GM21515 (cell line): ENCODE data around the gene MS4A18.
"Not testable (repeated sequence)": the region's sequence is repeated elsewhere in the genome, so short reads cannot be mapped to it uniquely, and the experiment has no call there.

Experiments used
- ATAC-seq: cut with Tn5 transposase; IDR thresholded peaks from one replicate; pipeline ENCODE4 v1.9.1; 2021; ENCODE audit not compliant: unreplicated experiment

MS4A18 gene

DNA sequence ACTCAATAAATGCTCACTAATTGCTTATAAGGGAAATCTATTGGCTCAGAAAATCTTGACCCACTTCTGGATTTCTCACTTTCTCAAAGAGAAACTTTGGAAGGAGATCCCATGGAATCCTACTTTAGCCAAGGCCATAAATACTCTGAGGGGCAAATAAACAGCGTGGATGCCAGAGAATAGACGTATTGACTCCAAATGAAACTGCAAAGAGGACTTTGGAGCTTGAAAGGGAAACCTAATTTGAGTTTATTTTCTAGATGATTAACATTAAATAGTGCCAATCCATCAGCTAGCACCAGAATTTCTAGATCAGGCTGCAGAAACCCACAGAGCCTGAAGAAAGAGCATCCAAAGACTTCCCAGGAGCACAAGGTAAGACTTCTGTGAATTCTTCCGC lies at the start of gene MS4A18:
Gene MS4A18, plus strand, starts transcription at position 301 of the 400 bp plus-strand sequence.
- ATAC-seq, result no peak

DNA sequence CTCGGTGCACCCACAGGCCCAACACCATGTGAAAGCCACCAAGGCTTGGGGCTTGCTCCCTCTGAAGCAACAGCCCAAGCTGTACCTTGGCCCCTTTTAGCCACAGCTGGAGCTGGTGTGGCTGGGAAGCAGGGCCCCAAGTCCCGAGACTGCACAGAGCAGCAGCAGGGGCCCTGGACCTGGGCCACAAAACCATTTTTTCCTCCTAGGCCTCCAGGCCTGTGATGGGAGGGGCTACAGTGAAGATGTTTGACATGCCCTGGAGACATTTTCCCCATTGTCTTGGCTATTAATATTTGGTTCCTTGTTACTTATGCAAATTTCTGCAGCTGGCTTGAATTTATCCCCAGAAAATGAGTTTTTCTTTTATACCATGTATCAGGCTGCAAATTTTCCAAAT lies 46.3 kb upstream of the MS4A18 start:
- not testable (repeated sequence) for ATAC-seq

DNA sequence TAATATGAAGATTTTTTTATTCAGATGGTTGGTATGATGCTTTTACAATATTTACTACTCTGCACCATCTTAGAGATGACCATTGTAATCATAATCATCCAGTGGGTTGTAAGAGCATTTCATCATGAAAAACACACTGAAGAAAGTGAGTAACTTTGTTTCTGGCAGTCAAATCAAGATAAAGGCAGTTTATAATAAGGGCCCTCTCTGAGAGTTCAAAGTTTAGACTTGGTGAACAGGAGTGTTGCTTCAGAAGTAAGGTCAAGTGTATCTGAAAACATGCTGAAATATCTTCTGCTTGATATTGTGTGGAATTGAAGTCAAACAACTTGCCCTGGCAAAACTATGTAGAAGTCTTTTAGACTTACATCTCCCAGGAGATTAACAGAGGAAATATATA lies 44.6 kb upstream of the MS4A18 start:
- ATAC-seq, result no peak

DNA sequence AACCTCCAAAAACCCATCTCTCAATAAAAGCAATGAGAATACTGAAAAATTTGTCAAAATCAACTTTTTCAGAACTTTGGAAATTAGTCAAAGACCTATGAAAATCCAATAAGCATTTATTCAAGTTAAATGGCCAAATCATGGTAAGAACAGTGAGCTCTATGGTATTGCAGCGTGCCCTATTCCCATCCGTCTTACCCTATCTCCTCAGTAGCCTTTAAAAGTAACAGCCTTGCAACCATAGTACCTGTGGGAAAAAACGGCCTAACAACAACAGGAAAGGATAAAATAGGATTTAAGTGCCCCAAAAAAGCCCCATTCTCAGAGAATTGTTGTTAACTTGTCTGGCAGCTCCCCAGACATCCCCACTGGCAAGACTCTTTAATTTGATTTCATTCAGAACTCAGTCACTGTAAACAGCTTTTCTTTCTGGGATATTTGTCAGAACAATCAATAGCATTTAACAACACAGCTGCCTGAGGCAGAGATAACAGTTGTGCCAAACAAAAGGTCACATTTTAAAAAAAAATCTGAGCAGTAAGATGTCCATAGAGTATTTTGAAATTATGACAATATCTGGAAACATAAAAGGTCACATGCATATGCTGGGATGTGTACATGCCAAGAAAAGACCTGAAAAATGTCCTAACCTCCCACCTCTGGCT lies 43.9 kb upstream of the MS4A18 start:
- no peak for ATAC-seq

DNA sequence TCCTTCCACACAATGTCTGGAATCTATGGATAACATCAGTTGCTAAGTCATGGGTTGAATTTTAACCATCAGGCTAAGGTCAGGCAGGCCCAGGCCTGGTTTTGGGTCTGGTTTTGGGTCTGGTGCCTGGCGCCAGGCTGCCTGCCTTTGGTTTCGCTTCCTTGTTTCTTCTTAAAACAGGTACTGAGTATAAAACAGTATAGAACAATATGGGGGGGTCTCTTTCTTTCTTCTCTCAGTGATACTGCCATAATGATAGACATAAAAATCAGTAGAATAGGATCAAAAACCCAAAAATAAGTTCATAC lies 40.0 kb upstream of the MS4A18 start:
- ATAC-seq, result not testable (repeated sequence)

DNA sequence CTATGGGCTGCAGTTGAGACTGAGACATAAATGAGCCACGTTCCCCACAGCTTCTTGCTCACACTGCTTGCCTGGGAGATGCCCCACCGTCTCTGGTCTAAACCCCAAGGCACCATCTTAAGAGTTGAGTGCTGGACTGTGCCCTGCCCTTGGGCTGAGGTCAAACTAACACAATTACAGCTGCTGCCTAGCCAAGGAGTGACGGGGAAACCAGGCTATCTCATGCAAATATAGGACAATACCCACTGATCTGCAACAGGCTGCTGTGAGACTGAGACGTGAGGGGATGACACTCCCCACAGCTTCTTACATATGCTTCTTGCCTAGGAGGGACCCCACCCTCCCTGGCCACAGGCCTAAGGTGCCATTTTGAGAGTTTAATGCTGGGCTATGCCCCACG lies 32.9 kb upstream of the MS4A18 start:
- no peak for ATAC-seq

DNA sequence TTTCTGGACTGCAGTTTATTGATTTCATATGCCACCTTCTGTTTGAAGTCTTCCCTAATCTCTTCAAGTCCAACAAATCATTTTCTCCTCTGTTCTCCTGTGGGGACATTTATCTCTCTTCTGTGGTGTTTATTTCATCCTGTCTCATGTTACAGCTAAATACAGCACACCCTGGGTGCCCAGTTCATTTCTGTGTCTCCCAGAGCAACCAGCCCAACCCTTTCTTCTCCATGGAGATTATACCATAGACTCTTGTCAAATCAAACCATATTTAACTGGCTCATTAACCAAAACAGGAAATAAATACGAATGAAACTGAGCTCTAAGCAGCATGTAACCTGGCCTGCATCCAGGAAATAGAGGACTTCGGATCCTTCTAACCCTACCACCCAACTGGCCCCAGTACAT lies 25.2 kb upstream of the MS4A18 start, which contains the start of gene MS4A8:
Gene MS4A8, plus strand, starts transcription at position 329 of the 408 bp plus-strand sequence. CDS start 1,249 bp downstream, outside the sequence.
- no peak for ATAC-seq

DNA sequence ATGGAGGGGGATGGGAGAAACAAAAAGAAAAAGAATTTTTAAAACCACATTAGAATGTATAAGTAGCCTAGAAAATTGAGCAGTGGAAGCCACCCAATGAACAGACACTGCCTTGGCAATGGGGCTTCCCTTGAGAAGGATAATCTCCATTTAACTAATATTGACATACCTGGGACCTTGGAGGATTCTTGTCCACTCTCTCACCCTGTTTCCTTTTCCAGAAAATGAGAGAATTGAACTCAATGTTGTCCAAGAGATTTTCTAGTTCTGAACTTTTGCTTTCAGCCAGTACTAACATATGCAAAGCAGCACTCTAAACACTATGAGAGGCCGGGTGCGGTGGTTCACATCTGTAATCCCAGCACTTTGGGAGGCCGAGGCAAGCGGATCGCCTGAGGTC lies 24.6 kb upstream of the MS4A18 start:
- ATAC-seq, result no peak

DNA sequence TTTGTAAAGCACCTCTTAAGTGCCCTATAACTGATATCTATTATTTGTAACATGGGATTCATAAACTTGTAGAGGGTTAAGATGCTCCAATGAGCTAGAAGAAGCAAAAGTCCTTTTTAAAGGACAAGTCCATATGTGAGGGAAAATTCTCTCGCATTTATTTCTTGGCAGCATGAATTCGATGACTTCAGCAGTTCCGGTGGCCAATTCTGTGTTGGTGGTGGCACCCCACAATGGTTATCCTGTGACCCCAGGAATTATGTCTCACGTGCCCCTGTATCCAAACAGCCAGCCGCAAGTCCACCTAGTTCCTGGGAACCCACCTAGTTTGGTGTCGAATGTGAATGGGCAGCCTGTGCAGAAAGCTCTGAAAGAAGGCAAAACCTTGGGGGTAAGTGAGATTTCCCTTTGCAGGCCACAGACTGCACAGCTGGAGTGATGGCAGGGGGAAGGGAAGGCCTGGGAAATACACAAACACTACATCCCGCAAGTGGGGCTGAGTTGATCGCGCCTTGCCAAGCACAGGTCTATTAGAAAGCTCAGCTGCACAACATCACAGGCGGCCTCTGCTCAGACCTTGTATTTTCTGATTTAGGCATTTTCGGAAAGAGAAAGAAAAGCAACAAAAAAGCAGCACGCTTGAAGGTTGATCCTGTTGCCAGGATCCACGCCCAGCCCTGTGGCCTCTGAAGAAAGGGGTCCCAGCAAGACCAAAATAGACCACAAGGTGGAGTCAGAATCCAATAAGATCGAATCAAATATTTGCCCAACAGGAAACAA lies 23.6 kb upstream of the MS4A18 start:
- ATAC-seq, result no peak

DNA sequence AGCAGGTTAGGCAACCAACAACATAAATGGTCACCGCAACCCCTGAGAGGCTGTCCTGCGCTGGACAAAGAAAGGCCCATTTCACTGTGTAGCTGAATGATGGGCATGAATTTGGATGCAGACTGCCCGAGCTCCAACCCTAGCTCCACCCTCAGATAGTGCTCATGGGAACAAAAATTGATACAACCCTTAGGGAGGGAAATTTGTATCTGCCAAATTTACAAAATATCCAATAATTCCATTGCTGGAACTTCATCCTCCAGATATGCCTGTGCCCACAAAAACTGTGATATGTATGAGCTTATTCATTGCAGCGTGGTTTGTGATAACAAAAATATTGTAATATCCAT lies 23.1 kb upstream of the MS4A18 start:
- no peak for ATAC-seq

DNA sequence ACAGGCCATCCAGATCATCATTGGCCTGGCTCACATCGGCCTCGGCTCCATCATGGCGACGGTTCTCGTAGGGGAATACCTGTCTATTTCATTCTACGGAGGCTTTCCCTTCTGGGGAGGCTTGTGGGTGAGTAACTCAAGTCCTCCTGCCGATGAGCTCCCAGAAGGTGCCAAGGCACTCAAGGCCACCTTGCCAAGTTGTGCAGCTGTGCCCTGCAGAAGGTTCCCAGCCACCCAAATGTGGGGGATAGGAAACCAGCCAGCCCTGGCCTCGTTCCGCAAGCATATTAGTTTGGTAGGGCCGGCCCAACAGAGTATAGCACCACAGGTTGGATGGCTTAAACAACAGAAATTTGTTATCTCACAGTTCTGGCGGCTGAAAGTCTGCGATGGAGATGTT lies 21.1 kb upstream of the MS4A18 start:
- no peak for ATAC-seq

DNA sequence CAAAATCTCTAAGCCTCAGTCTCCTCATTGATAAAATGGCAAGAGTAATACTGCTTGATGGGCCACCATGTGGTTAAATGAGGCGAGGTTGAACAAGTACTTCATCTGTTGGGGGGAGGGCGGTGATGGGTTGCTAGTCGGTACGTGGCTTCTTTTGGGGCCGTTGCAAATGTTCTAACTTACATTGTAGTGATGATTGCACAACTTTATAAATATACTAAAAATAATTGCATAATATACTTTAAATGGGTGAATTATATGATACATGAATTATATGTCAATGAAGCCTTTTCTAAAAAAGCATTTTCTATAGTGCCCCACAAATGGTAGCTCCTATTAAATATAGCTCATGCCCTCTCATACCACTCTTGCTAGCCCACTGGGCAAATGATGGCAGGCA lies 18.6 kb upstream of the MS4A18 start:
- no peak for ATAC-seq

DNA sequence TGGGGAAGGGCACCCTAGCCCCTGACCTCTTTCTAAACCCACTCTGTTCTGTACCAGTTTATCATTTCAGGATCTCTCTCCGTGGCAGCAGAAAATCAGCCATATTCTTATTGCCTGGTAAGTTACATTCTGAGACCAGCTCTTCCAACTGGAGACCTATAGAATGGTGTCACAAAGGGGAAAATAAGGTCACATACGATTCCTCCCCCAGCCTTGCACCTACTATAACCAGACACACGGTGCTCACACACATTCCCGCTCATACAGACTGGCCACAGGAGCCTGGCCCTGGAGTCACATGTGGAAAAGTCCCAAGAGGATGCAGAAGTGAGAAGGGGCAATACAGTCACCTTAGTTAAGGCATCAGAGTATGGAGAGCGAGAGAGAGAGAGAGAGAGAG lies 17.6 kb upstream of the MS4A18 start:
- ATAC-seq, result no peak

DNA sequence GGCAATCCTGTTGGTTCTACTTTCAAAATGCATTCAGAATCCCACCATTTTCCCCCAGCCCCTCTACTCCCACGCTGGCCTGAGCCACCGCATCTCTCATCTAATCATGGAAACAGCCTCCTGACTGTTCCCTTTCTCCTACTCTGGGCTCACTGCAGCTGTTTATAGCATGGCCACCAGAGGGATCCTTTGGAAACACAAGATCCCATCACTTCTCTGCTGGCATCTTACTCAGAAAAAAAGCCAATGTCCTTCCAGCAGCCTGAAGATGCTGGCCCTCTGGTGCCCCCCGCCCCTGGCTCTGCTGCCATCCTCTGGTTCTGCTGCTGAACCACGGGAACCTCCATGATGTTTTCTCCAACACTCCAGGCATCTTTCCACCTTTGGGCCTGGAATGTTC lies 14.0 kb upstream of the MS4A18 start:
- no peak for ATAC-seq

DNA sequence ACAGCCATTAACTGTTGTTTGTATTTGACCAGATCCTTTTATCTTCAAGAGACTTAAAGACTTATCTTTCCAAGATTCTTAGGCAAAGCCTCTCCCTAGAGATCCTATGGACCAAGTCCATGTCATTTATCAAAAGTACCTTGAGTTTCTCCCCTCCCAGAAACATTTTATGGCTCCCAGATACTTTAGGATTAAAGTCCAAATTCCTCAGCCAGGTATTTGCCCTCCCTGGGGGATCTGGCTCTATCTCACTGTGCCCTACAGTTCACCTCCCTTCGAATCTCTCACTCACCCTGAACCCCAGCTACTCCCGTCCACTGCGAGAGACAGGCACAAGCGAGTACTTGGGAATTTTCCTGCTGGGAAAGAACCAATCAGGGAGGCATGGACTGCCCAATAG lies 13.2 kb upstream of the MS4A18 start:
- no peak for ATAC-seq

DNA sequence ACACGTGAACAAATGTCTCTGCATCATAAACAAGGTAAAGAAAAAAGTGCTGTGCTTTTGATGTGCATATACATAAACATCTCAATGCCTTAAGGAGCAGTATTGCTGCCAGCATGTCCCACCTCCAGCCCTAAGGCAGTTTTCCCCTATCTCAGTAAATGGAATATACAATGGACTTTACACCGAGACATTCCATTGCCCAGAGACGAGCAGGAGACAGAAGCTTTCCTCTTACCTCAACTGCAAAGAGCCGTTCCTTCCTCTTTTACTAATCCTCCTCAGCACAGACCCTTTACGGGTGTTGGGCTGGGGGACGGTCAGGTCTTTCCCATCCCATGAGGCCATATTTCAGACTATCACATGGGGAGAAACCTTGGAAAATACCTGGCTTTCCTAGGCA lies 11.1 kb upstream of the MS4A18 start:
- ATAC-seq, result not testable (repeated sequence)

DNA sequence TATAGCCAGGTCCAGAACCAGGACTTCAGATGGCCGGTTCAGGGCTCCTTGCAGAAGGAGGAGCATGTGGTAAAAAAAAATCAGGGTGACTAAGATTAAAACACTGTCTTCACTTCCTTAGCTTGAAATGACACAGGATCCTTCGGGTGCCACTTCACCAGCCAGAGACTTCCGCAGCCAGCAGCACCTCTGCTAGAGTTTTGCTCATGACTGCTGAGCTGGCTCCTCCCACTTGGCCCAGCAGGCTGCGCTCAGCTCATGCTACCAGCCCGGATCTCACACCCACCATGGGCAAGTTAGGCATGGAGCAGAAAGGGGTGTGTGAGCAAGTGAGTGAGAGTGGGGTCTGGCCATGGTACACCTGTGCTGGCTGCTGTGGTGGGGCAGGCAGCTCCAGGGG lies 6.6 kb upstream of the MS4A18 start:
- no peak for ATAC-seq

DNA sequence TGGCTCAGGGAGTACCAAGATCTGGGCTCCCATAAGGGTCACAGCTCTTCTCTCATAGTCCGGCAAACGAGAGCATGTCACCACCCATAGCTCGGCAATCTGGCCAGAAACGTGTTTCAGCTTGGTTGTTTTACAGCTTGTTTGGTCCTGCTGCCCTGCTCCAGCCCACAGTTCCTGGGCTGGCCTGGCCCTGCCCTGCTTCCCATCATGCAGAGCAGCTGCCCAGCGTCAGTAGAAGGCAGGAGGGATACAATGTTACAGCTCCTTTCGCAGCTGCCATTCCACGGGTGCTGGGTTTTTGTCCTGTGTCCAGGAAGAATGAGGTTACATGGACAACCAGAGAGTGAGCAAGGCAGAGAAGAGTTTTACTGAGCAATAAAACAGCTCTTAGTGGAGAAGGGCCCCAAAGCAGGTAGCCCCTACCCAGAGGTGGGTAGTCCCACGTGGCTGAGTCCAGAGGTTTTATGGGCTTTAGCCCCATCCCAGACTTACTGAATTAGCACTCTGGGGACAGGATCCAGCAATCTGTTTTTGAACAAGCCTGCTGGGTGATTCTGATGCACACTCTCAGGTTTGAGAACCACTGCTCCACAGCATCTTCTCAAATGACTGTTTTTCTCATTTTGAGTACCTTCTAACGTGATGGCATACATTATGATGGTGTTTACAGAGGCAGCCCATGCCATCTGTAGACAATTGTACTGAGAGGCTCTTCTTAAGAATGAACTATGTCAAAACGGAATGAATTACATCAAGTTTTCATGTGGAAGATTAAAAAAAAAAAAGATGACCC lies 5.8 kb upstream of the MS4A18 start:
- ATAC-seq, result no peak

DNA sequence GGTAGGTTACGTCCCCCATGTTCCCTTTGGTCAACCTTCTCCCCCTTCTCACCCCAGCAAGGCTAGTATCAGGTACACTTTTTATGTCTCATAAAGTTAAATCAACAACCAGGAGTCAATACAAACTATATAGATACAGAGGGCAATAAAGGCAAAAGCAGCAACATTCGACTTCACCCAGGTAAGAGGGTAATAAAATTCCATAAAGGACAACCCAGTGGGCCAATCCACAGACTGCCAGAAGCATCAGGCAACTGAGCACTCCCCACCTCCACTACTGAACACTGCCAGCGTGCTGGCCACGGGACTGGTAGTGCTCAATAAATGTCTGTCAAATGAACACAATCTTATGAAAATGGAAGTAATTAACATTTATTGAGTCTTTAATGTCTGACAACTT lies 5.1 kb upstream of the MS4A18 start:
- ATAC-seq, result no peak

DNA sequence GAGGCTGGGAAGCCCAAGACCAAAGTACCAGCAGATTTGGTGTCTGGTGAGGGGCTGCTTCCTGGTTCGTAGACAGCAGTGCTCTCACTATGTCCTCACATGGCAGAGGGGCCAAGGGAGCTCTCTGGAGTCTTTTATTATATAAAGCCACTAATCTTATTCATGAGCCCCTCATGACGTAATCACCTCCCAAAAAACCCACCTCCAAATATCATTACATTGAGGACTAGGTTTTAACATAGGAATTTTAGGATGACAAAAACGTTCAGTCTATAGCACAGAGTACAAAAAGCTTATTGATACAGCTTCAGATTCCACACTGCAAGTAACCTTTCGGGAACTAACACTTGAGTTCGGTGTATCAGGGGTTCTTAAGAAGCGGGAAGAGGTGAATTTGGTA lies 4.1 kb upstream of the MS4A18 start:
- ATAC-seq, result no peak

DNA sequence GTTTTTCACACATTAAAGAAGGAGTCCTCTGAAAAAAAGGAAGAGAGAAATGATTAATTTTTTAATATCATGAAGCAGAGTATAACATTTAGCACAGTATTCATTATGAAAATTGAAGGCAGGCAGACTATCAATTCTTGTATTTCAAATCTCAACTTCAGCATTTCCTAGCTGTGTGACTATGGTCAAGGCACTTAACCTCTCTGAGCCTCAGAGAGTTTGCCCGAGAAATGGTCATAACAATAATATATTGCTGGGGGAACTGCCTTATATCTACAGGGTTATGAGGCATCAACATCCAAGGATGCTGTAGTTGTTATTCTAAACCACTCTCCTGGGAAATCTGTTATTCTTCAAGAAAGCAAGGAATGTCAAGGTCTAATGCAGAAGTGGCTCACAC lies 1.1 kb downstream of the MS4A18 start:
- ATAC-seq, result no peak

DNA sequence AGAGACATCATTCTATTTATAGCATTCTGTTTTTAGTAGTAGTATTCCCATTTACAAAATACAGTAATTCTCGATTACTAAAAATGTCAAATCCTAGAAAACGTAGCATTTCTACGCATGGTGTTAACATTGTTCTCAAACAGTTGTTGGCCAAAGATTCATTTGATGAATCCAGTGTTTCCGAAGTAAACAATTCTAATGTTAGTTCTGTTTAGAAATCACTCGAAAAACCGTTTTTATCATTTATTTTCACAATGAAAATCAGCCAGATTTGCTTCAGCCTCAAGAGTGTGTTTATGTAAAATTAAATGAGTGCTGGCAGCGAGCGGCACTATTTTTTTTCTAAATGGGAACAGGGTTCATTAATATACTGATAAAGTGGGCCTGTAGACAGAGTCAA lies 7.1 kb downstream of the MS4A18 start:
- no peak for ATAC-seq
